KMS-11 (cell line): ENCODE measurements around the gene PRKAA1.
"Not testable (repeated sequence)": the region's sequence is repeated elsewhere in the genome, so short reads cannot be mapped to it uniquely, and the experiment has no call there.

Source experiments
- H2AFZ ChIP-seq: fragments of 200-600 bp; sonication (generic); 2 replicates; pipeline ENCODE4 v1.6.1; 2016; ENCODE audit warnings: antibody characterized with exemption, mixed run types, low read depth
- H3K27ac ChIP-seq: fragments of 200-600 bp; sonication (generic); 2 replicates; pipeline ENCODE4 v1.6.1; 2016; ENCODE audit warnings: mild to moderate bottlenecking, mixed run types
- H3K27me3 ChIP-seq: fragments of 200-600 bp; sonication (generic); 2 replicates; pipeline ENCODE4 v1.6.1; 2017; ENCODE audit warnings: mild to moderate bottlenecking, low read depth, mixed run types, moderate library complexity; ENCODE audit not compliant: insufficient read depth
- H3K36me3 ChIP-seq: fragments of 200-600 bp; sonication (generic); 2 replicates; pipeline ENCODE4 v1.6.1; 2017; ENCODE audit warnings: mild to moderate bottlenecking, mixed run types; ENCODE audit not compliant: insufficient read depth
- H3K4me1 ChIP-seq: fragments of 200-600 bp; sonication (generic); 2 replicates; pipeline ENCODE4 v1.6.1; 2016; ENCODE audit warnings: mild to moderate bottlenecking, low read depth, mixed run types; ENCODE audit not compliant: poor library complexity, severe bottlenecking
- H3K4me2 ChIP-seq: fragments of 200-600 bp; sonication (generic); 2 replicates; pipeline ENCODE4 v1.7.0; 2016; ENCODE audit warnings: mild to moderate bottlenecking, mixed run types
- H3K4me3 ChIP-seq: fragments of 200-600 bp; sonication (generic); IDR thresholded peaks from 2 replicates; pipeline ENCODE4 v1.6.1; 2017; ENCODE audit warnings: low read depth, low read length, mixed read lengths; ENCODE audit not compliant: insufficient read depth
- H3K79me2 ChIP-seq: fragments of 200-600 bp; sonication (generic); 2 replicates; pipeline ENCODE4 v1.6.1; 2016; ENCODE audit warnings: low read depth, mixed run types; ENCODE audit not compliant: insufficient read depth
- H3K9ac ChIP-seq: fragments of 200-600 bp; sonication (generic); 2 replicates; pipeline ENCODE4 v1.6.1; 2016; ENCODE audit warnings: mild to moderate bottlenecking, mixed run types
- H4K20me1 ChIP-seq: fragments of 200-600 bp; sonication (generic); 2 replicates; pipeline ENCODE4 v1.6.1; 2016; ENCODE audit warnings: mild to moderate bottlenecking, mixed run types; ENCODE audit not compliant: insufficient read depth
- CTCF ChIP-seq: fragments of 200-600 bp; sonication (generic); conservative IDR thresholded peaks from 2 replicates; pipeline ENCODE4 v1.6.1; 2017; ENCODE audit warnings: low read depth, mild to moderate bottlenecking, antibody characterized with exemption, low read length, moderate library complexity, mixed read lengths

PRKAA1 gene

GRCh38 chr5:40733434-40733833 is 64.7 kb downstream of the PRKAA1 start:
- no peak overlapping the region for H3K9ac ChIP-seq
- no peaks in the 10 kb centered on the region for H3K79me2 ChIP-seq
- H3K4me2 ChIP-seq = no peak overlapping the region
- H3K36me3 ChIP-seq = no peaks in the 10 kb centered on the region
- TF ChIP-seq CTCF = no peak
- no peaks in the 10 kb centered on the region for H3K27me3 ChIP-seq
- H3K4me1 ChIP-seq = no peaks in the 10 kb centered on the region
- H4K20me1 ChIP-seq = no peaks in the 10 kb centered on the region
- no peak overlapping the region for H3K27ac ChIP-seq
- no peak overlapping the region for H3K4me3 ChIP-seq
- no peak overlapping the region for H2AFZ ChIP-seq

- not testable (repeated sequence) for H3K36me3 ChIP-seq, H3K27ac ChIP-seq, H3K4me3 ChIP-seq, H3K4me1 ChIP-seq, H3K79me2 ChIP-seq, H4K20me1 ChIP-seq, H3K4me2 ChIP-seq, H3K9ac ChIP-seq, H3K27me3 ChIP-seq, H2AFZ ChIP-seq
These were observed 75.7 kb downstream of the PRKAA1 start for GRCh38 chr5:40722497-40722911.

- H3K27ac ChIP-seq = no peak overlapping the region
- H3K9ac ChIP-seq = no peak overlapping the region
- no peaks in the 10 kb centered on the region for H3K27me3 ChIP-seq
- no peaks in the 10 kb centered on the region for H3K79me2 ChIP-seq
- H4K20me1 ChIP-seq = no peaks in the 10 kb centered on the region
- H3K4me1 ChIP-seq = peaks cover 19% of the 10 kb centered on the region
- H3K4me2 ChIP-seq = no peak overlapping the region
- no peak overlapping the region for H3K4me3 ChIP-seq
- H2AFZ ChIP-seq = no peak overlapping the region
- no peaks in the 10 kb centered on the region for H3K36me3 ChIP-seq
- no peak for TF ChIP-seq CTCF
These were observed 78.1 kb downstream of the PRKAA1 start for GRCh38 chr5:40720069-40720468.

GRCh38 chr5:40717281-40717680 is 80.9 kb downstream of the PRKAA1 start:
- no peak overlapping the region for H3K4me2 ChIP-seq
- no peak for TF ChIP-seq CTCF
- H3K27me3 ChIP-seq = no peaks in the 10 kb centered on the region
- H3K4me1 ChIP-seq = peaks cover 19% of the 10 kb centered on the region
- H3K36me3 ChIP-seq = no peaks in the 10 kb centered on the region
- H3K79me2 ChIP-seq = no peaks in the 10 kb centered on the region
- no peak overlapping the region for H3K27ac ChIP-seq
- H4K20me1 ChIP-seq = no peaks in the 10 kb centered on the region
- H2AFZ ChIP-seq = no peak overlapping the region
- H3K4me3 ChIP-seq = no peak overlapping the region
- no peak overlapping the region for H3K9ac ChIP-seq

- Histone ChIP-seq H2AFZ (no peak overlapping the region), H3K27ac (no peak overlapping the region), H3K27me3 (no peaks in the 10 kb centered on the region), H3K79me2 (no peaks in the 10 kb centered on the region), H4K20me1 (no peaks in the 10 kb centered on the region), H3K9ac (no peak overlapping the region), H3K4me2 (no peak overlapping the region), H3K4me1 (peaks cover 19% of the 10 kb centered on the region), H3K36me3 (no peaks in the 10 kb centered on the region), H3K4me3 (no peak overlapping the region)
- TF ChIP-seq CTCF = no peak
These were observed 81.6 kb downstream of the PRKAA1 start for GRCh38 chr5:40716590-40716989.
